Left hindlimb (tissue), 1 donor: ENCODE data around the gene RASA4B.

Experiments
- DNase-seq: peaks from one replicate; pipeline ENCODE4 v3.0.0-alpha.2; 2018

The RASA4B gene

DNA sequence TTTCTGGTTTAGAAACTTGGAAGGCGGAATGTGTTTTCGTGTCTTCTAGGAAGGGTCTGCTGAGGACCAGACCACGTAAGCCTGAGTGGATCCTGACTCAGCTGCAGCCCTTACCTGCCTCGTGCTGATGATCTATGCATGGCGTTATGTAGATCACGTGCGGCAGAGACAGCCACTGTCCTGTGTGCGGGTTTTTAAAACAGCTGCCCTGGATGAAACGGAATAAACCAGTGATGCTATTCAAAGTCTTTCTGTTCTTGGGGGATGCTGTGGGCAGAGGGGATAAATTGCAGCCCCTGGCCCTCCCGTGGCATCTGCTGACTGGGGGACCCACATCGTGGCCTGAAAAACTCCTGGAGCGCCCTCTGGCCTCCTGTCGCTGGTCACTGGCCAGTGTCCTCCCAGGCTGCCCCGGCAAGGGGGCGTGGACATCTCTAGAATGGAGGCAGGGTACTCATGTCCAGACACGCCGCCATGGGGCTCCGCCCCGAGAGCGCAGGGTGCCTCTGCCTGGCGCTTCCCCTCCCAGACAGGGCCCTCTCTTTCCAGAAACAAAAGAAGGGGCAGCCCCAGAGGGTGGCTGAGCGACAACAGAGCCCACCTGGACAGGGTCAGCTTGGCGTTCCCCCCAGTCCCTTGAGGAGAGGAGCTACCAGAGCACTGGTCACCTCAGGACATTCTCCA, 66.1 kb downstream of the RASA4B start:
- DNase-seq, result no peak

GRCh38 chr7:102450242-102450641, 67.3 kb downstream of the RASA4B start:
- no peak for DNase-seq

- no peak for DNase-seq
Measured at GRCh38 chr7:102449136-102449535, 68.4 kb downstream of the RASA4B start.

DNA sequence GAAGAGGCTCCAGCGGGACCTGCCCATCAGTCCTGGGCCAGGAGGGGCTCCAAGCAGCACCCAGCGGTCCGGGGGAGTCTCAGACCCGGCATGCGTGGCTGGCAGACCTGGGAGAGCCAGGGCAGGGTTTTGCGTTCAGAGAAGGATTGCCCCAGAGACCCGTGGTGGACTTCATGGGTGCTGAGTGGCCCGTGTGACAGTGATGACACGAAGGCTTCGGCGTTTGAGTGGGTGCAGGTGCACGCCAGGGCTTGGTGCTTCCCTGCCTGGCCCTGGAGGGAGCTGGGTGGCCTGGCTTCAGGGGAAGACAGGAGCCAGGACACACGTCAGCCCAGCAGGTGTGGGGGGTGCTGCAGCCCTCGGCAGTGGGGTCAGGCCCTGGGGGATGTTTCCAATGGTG, 70.3 kb downstream of the RASA4B start:
- no peak for DNase-seq

- DNase-seq, result no peak
Measured at GRCh38 chr7:102446387-102447156, 71.0 kb downstream of the RASA4B start.

DNA sequence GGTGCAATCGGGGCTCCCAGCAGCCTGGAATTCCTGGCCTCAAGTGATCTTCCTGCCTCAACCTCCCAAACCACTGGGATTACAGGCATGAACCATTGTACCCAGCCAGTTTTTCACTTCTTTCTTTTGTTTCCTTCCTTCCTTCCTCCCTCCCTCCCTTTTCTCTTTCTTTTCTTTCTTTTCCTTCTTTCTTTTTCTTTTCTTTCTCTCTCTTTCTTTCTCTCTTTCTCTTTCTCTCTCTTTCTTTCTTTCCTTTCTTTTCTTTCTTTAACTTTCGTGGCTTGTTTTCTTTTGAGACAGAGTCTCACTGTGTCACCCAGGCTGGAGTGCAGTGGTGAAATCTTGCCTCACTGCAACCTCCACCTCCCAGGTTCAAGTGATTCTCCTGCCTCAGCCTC, 71.9 kb downstream of the RASA4B start:
- DNase-seq, result no peak

GRCh38 chr7:102444961-102445673, 72.5 kb downstream of the RASA4B start:
- DNase-seq, result no peak

DNA sequence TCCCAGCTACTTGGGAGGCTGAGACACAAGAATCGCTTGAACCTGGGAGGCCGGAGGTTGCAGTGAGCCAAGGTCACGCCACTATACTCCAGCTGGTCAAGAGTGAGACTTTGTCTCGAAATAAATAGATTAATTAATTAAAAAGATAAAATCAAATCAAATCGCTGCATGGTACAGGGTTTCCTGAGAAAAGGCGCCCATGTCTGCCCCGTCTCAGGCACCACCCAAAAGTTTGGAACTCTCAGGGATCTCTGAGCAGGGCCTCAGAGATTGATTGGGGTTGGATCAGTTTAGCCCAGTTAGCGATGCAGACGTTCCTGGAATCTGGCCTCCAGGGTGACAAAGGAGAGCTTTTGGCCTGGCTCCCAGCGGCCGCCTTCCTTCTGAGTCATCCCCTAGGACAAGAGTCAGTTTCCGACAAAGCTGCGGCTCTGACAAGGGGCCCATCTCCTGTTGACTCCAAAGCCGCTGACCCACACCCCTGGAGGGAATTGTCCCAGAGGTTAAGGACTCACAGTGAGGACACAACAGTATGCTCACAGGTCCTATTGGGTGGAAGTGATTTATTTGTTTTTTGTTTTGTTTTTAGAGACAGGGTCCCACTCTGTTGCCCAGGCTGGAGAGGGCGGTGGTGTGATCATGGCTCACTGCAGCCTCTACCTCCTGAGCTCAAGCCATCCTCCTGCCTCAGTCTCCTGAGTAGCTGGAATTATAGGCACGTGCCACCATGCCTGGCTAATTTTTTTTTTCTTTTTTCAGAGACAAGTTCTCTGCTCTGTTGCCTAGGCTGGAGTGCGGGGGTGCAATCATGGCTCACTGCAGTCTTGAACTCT, 77.4 kb downstream of the RASA4B start:
- DNase-seq, result no peak

DNA sequence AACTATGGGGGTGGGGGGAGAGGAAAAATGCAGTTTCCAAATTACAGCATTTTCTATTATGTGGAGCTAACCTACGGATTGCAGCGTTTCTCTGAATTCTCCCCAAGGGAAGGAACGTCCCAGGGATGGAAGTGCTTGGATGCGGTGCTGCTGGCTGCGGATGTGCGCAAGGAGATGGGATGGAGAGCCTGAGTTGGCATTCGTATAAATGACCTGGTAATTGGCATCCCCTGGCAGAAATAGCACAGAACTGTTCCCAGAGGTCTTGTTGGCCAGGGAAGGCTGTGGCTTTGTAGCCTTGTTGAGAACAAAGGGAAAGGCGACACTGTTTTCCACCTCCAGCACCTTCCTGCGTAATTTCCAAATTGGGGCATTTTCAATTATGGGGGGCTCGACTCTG, 81.5 kb downstream of the RASA4B start:
- no peak for DNase-seq

GRCh38 chr7:102434039-102434486, 83.5 kb downstream of the RASA4B start:
- DNase-seq, result no peak

- peak; percentile 88 for DNase-seq
Measured at GRCh38 chr7:102433219-102434038, 84.1 kb downstream of the RASA4B start, which contains the start of gene ORAI2. Gene ORAI2, plus strand, starts transcription at chr7:102433575. Its CDS starts 5,382 bp downstream, at chr7:102438957.
